HUES6 (cell line): Measurements from ENCODE around the gene SYNPR.

Experiments used
- H3K27ac ChIP-seq: 2 replicates; pipeline ENCODE4 v1.7.0; 2013; ENCODE audit warnings: low read depth, mild to moderate bottlenecking, low read length, inconsistent platforms
- H3K27me3 ChIP-seq: 2 replicates; pipeline ENCODE4 v1.6.1; 2013; ENCODE audit warnings: low read length; ENCODE audit not compliant: control insufficient read depth, insufficient read depth
- H3K36me3 ChIP-seq: 2 replicates; pipeline ENCODE4 v1.6.1; 2013; ENCODE audit warnings: low read length; ENCODE audit not compliant: control insufficient read depth, insufficient read depth
- H3K4me1 ChIP-seq: 2 replicates; pipeline ENCODE4 v1.6.1; 2013; ENCODE audit warnings: low read length; ENCODE audit not compliant: control insufficient read depth, insufficient read depth
- H3K4me3 ChIP-seq: 2 replicates; pipeline ENCODE4 v1.5.1; 2013; ENCODE audit warnings: low read depth, low read length
- H3K9ac ChIP-seq: one replicate; pipeline ENCODE4 v1.6.1; 2013; ENCODE audit warnings: mild to moderate bottlenecking, low read length
- H3K9me3 ChIP-seq: 2 replicates; pipeline ENCODE4 v1.6.1; 2013; ENCODE audit warnings: low read depth, low read length; ENCODE audit not compliant: control insufficient read depth, insufficient read depth

Gene SYNPR

DNA sequence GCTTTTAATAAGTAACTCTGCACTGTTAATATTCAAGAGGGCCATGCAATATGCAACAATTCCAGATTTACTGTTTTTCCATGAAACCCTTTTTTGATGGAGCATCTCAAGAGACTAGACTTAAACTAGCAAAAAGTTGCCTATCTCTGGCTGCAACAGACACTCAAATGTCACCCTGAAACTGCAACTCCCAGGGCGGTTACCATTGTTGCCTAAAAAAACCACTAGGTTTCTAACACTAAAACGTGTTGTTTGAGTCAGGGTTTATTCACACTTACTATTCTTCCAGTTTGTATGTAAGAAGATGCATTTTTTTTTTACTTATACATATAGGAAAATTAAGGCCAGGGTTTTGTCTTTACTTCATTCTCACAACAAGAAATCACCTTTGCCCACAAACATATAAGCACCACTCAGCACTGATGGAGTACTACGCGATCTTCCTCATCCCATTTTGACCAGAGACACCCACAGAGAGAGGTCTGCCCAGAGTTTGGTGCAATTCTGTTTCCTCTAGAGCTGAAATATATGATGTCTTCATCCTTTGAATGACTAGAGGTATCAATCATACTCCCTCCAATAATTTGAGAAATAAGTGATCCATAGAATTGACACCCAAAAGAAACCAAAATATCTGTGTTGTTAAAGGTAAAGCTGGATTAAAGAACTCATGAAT, 250.4 kb downstream of the SYNPR start:
- H3K4me3 ChIP-seq, result no peak overlapping the region
- H3K27me3 ChIP-seq, result no peaks in the 10 kb centered on the region
- H3K9ac ChIP-seq, result no peak overlapping the region
- no peaks in the 10 kb centered on the region for H3K36me3 ChIP-seq
- H3K9me3 ChIP-seq, result no peaks in the 10 kb centered on the region
- no peak overlapping the region for H3K27ac ChIP-seq
- H3K4me1 ChIP-seq, result peaks cover 13% of the 10 kb centered on the region

DNA sequence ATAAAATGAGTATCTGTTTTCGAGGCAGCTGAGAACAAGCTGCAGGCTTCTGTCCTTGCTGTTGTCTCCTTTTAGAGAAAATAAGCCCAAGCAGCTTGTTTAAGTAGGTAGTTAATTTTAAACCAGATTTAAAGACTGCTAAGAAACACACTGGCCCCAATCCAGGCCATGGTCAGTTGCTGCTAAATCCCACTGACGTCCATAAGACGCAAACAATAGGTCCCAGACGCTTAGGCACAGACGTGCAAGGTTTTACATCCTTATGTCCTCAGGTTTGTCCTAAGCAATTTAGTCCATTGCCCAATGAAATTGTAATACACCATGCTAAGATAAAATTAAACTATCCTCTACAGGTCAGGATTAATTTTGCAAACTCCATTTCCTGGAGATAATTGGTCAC, 254.4 kb downstream of the SYNPR start:
- Histone ChIP-seq H3K27me3 (no peaks in the 10 kb centered on the region), H3K4me1 (peaks cover 6% of the 10 kb centered on the region), H3K4me3 (no peak overlapping the region), H3K9ac (no peak overlapping the region), H3K27ac (no peak overlapping the region), H3K9me3 (no peaks in the 10 kb centered on the region), H3K36me3 (no peaks in the 10 kb centered on the region)

DNA sequence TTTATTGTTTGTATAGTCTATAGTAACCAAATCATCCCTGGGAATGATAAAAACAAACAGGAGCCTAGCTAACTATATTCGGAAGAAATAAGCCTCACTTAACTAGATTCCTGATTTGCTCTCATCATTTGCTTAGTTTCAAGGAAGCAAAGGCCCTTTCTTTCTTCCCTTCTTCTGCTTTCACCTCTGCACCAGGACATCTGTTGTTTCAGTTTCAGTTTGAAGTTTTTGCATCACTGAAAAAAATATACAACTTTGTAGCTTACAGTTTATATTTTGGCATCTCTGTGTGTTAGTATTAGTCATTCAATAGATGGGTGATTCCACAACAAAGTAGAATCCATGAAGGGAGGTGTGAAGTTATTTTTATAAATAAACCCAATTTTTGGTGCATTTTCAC, 260.8 kb downstream of the SYNPR start:
- Histone ChIP-seq H3K27ac (no peak overlapping the region), H3K36me3 (no peaks in the 10 kb centered on the region), H3K27me3 (no peaks in the 10 kb centered on the region), H3K9ac (no peak overlapping the region), H3K9me3 (no peaks in the 10 kb centered on the region), H3K4me1 (no peaks in the 10 kb centered on the region), H3K4me3 (no peak overlapping the region)

DNA sequence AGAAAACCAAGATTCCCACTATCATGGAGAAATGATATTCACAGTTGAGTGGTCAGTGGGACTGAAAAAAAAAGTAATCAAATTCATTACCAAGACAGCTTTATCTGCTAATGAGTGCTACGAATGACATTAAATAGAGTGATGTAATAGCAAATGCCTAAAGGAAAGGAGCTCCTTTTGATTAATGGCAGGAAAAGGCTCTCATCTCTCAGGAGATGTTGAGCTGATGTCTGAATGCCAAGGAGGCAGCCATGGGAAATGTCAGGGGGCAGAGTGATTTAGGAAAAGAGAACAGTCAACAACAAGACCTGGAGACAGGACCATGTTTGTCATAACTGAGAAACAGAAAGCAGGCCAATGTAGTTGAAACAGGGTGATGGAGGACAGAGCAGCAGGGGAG, 277.7 kb downstream of the SYNPR start:
- no peak overlapping the region for H3K4me3 ChIP-seq
- no peak overlapping the region for H3K27ac ChIP-seq
- no peaks in the 10 kb centered on the region for H3K9me3 ChIP-seq
- H3K4me1 ChIP-seq, result no peaks in the 10 kb centered on the region; the same call in 1 of the 2 replicates
- H3K27me3 ChIP-seq, result no peaks in the 10 kb centered on the region
- H3K9ac ChIP-seq, result no peak overlapping the region
- H3K36me3 ChIP-seq, result no peaks in the 10 kb centered on the region

DNA sequence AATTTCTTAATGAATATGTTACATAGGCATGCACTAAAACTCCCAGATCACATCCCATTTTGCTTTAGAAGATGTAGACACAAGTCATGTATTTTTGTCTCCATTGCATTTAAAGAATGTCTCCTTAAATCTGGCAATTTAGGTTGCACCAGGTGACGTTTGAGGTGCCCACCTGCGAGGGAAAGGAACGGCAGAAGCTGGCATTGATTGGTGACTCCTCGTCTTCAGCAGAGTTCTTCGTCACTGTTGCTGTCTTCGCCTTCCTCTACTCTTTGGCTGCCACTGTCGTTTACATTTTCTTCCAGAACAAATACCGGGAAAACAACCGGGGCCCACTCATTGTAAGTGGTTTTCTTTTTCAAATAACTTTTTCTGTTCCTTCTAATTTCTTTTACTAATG, 278.3 kb downstream of the SYNPR start:
- Histone ChIP-seq H3K4me3 (no peak overlapping the region), H3K27me3 (no peaks in the 10 kb centered on the region), H3K9ac (no peak overlapping the region), H3K9me3 (no peaks in the 10 kb centered on the region), H3K27ac (no peak overlapping the region), H3K4me1 (no peaks in the 10 kb centered on the region; the same call in 1 of the 2 replicates), H3K36me3 (no peaks in the 10 kb centered on the region)

DNA sequence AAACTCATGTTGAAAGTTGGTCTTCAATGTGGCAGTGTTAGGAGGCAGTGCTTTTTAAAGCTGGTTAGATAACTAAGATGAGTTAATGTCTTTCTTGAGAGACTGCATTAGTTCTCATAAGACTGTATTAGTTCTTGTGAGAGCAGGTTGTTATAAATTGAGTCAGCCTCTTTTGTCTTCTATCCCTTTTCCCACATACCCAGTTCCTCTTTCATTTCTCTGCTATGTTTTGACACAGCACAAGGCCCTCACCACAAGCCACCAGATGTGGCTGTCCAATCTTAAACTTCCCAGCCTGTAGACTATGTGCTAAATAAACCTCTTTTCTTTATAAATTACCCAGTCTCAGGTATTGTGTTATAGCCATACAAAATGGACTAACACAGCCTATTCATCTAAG, 279.8 kb downstream of the SYNPR start:
- Histone ChIP-seq H3K27me3 (no peaks in the 10 kb centered on the region), H3K9ac (no peak overlapping the region), H3K4me1 (no peaks in the 10 kb centered on the region; the same call in 1 of the 2 replicates), H3K36me3 (no peaks in the 10 kb centered on the region), H3K9me3 (no peaks in the 10 kb centered on the region), H3K4me3 (no peak overlapping the region), H3K27ac (no peak overlapping the region)

DNA sequence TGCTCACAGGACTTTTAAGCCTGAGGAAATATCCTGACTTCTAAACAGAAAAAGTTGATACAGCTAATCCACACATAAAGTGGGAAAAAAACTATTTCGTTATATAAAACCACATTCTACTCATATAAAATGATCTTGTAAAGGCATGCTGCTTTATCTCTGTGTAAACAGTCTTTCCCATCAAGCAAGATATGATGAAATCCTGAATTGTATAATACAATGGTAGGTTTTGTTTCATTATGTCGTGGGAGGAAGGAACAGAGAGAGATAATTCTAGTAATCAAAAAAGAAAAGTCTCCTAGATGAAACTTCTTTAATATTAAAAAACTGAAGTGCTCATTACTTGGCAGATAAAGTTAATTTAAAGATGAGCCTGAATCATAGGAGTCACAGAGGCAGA, 281.8 kb downstream of the SYNPR start:
- Histone ChIP-seq H3K36me3 (no peaks in the 10 kb centered on the region), H3K4me3 (no peak overlapping the region), H3K27ac (no peak overlapping the region), H3K27me3 (no peaks in the 10 kb centered on the region), H3K9ac (no peak overlapping the region), H3K9me3 (no peaks in the 10 kb centered on the region), H3K4me1 (no peaks in the 10 kb centered on the region; the same call in 1 of the 2 replicates)

DNA sequence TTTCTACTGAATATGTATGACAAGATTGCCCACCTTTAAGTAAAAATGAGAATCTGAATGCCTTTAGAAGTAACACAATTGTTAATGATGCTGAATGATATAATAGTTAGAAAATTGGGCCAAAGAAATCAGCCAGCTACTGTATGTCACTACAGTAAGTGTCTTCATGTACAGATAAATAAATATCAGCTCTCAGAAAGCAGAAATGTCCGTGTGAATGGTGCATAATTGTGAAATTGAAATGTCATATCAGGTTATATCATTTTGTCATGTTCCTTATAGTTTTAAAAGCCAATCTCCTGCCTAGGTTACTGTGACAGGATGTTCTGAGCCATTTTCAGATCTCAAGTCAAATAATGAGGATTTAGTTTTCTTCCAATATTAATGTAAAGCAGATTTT, 283.8 kb downstream of the SYNPR start:
- no peaks in the 10 kb centered on the region for H3K36me3 ChIP-seq
- H3K9me3 ChIP-seq, result no peaks in the 10 kb centered on the region
- no peak overlapping the region for H3K9ac ChIP-seq
- no peaks in the 10 kb centered on the region for H3K27me3 ChIP-seq
- no peaks in the 10 kb centered on the region; the same call in 1 of the 2 replicates for H3K4me1 ChIP-seq
- H3K4me3 ChIP-seq, result no peak overlapping the region
- H3K27ac ChIP-seq, result no peak overlapping the region

DNA sequence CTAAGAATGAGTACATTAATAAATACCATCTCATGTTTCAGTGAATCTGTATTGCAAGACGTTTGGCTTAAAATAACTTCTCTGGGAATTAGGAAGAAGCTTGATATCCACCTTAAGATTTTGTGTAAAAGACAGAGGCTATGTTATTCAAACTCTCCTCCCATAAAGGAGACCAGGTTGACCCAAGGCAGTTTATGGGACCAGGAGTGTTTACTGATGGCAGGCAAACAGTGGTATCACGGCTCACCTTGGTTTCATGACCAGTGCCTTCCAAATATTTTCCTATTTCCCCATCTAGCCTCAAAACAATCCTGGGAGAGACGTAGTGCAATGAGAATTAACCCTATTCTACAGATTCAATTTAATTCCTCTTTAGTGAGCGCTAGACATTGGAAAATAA, 284.2 kb downstream of the SYNPR start:
- H3K27ac ChIP-seq, result no peak overlapping the region
- no peaks in the 10 kb centered on the region for H3K9me3 ChIP-seq
- H3K36me3 ChIP-seq, result no peaks in the 10 kb centered on the region

DNA sequence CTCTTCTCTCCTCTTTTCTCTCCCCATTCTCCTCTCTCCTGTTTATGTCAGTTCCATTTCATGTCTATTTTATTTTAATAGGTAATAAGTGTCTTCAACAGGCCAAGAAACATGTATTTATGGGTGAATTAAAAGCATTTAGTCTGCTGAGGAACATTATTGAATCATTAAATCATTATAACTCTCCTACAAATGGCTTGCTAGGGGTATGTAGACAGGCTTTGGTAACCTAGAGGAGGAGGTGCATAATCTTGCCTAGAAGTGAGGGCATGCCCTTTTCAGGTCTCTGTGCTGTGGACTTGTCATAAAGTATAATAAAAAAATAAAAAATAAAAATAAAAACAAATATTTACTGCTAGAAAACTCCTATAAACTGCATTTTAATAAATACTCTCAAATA, 285.5 kb downstream of the SYNPR start:
- H3K9ac ChIP-seq, result no peak overlapping the region
- H3K27me3 ChIP-seq, result no peaks in the 10 kb centered on the region
- H3K4me3 ChIP-seq, result no peak overlapping the region
- no peak overlapping the region for H3K27ac ChIP-seq
- H3K36me3 ChIP-seq, result no peaks in the 10 kb centered on the region
- H3K9me3 ChIP-seq, result no peaks in the 10 kb centered on the region
- no peaks in the 10 kb centered on the region for H3K4me1 ChIP-seq

More for the DNA sequence above, 284.2 kb downstream of the SYNPR start:
- no peak overlapping the region for H3K4me3 ChIP-seq
- no peaks in the 10 kb centered on the region for H3K4me1 ChIP-seq
- H3K9ac ChIP-seq, result no peak overlapping the region
- no peaks in the 10 kb centered on the region for H3K27me3 ChIP-seq

DNA sequence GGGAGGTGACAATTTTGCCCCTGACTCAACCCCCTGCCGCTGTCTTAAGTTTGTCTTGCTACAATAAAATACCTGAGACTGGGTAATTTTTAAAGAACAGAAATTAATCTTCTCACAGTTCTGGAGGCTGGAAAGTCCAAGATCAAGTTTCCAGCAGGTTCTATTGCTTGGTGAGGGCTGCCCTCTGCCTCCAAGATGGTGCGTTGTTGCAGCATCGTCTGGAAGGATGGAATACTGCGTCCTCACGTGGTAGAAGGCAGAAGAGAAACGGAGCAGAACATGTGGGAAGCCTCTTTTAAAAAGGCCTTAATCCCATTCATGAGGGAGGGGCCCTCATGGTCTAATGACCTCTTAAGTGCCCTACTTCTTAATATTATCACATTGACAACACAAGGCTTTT, 287.1 kb downstream of the SYNPR start:
- Histone ChIP-seq H3K4me1 (no peaks in the 10 kb centered on the region), H3K4me3 (no peak overlapping the region), H3K27ac (no peak overlapping the region), H3K9me3 (no peaks in the 10 kb centered on the region), H3K9ac (no peak overlapping the region), H3K27me3 (no peaks in the 10 kb centered on the region), H3K36me3 (no peaks in the 10 kb centered on the region)
